Osteocyte (in vitro differentiated cells): Measurements from ENCODE around the gene GRIA4. TPM values are rescaled to one million over a fixed set of nuclear protein-coding genes. Genes with fewer than 3 reads are reported as not detected.

Experiments
- DNase-seq: peaks from one replicate; pipeline ENCODE4 v3.0.0; 2021; ENCODE audit warnings: mixed read lengths; ENCODE audit not compliant: unreplicated experiment; ENCODE audit errors: extremely low spot score
- H3K27ac Mint-ChIP-seq: one replicate; pipeline ENCODE4 v1.8.0; 2021; ENCODE audit warnings: mild to moderate bottlenecking, mixed read lengths; ENCODE audit not compliant: unreplicated experiment
- H3K27me3 Mint-ChIP-seq: one replicate; pipeline ENCODE4 v1.8.0; 2021; ENCODE audit warnings: mixed read lengths; ENCODE audit not compliant: unreplicated experiment
- H3K36me3 Mint-ChIP-seq: one replicate; pipeline ENCODE4 v1.8.0; 2021; ENCODE audit warnings: mixed read lengths; ENCODE audit not compliant: unreplicated experiment
- H3K4me1 Mint-ChIP-seq: one replicate; pipeline ENCODE4 v1.8.0; 2021; ENCODE audit warnings: mixed read lengths; ENCODE audit not compliant: unreplicated experiment
- H3K4me3 Mint-ChIP-seq: one replicate; pipeline ENCODE4 v1.8.0; 2021; ENCODE audit warnings: mild to moderate bottlenecking, moderate library complexity, mixed read lengths; ENCODE audit not compliant: unreplicated experiment
- H3K9me3 Mint-ChIP-seq: one replicate; pipeline ENCODE4 v1.8.0; 2021; ENCODE audit warnings: mixed read lengths; ENCODE audit not compliant: unreplicated experiment
- CTCF ChIP-seq: fragments of 200-600 bp; sonication (generic); IDR thresholded peaks from 2 replicates; pipeline ENCODE4 v1.5.0; 2021; ENCODE audit warnings: antibody characterized with exemption, mild to moderate bottlenecking, moderate library complexity
- total RNA-seq: library from RNA; stranded (reverse); gene quantifications from 2 replicates; pipeline ENCODE4 v1.2.1, GENCODE V29; 2021

The GRIA4 gene
- total RNA-seq, 1 donor from 2014 or later = not detected

- Mint-ChIP-seq H3K36me3 (no peaks in the 10 kb centered on the region), H3K4me3 (no peak overlapping the region), H3K27ac (no peak overlapping the region), H3K4me1 (no peaks in the 10 kb centered on the region), H3K9me3 (no peaks in the 10 kb centered on the region), H3K27me3 (no peaks in the 10 kb centered on the region)
- no peak for DNase-seq
- no peak for TF ChIP-seq CTCF
Observed at GRCh38 chr11:105696000-105696399, 86.1 kb downstream of the GRIA4 start.

GRCh38 chr11:105697291-105697690, 87.4 kb downstream of the GRIA4 start:
- no peaks in the 10 kb centered on the region for H3K4me1 Mint-ChIP-seq
- no peaks in the 10 kb centered on the region for H3K36me3 Mint-ChIP-seq
- no peaks in the 10 kb centered on the region for H3K9me3 Mint-ChIP-seq
- no peak overlapping the region for H3K27ac Mint-ChIP-seq
- no peak for DNase-seq
- no peaks in the 10 kb centered on the region for H3K27me3 Mint-ChIP-seq
- H3K4me3 Mint-ChIP-seq = no peak overlapping the region
- no peak for TF ChIP-seq CTCF

- Mint-ChIP-seq H3K27me3 (peaks cover 2% of the 10 kb centered on the region), H3K27ac (no peak overlapping the region), H3K4me3 (no peak overlapping the region), H3K4me1 (no peaks in the 10 kb centered on the region), H3K9me3 (no peaks in the 10 kb centered on the region), H3K36me3 (no peaks in the 10 kb centered on the region)
- no peak for TF ChIP-seq CTCF
- no peak for DNase-seq
Observed at GRCh38 chr11:105699203-105699602, 89.3 kb downstream of the GRIA4 start.

- no peak for TF ChIP-seq CTCF
- DNase-seq = no peak
- H3K9me3 Mint-ChIP-seq = no peaks in the 10 kb centered on the region
- no peaks in the 10 kb centered on the region for H3K36me3 Mint-ChIP-seq
- H3K27me3 Mint-ChIP-seq = peaks cover 2% of the 10 kb centered on the region
- H3K4me3 Mint-ChIP-seq = no peak overlapping the region
- no peak overlapping the region for H3K27ac Mint-ChIP-seq
- H3K4me1 Mint-ChIP-seq = no peaks in the 10 kb centered on the region
Observed at GRCh38 chr11:105700271-105700670, 90.4 kb downstream of the GRIA4 start.

- Mint-ChIP-seq H3K27me3 (peaks cover 5% of the 10 kb centered on the region), H3K9me3 (no peaks in the 10 kb centered on the region), H3K4me1 (no peaks in the 10 kb centered on the region), H3K36me3 (no peaks in the 10 kb centered on the region), H3K27ac (no peak overlapping the region), H3K4me3 (no peak overlapping the region)
- no peak for DNase-seq
- TF ChIP-seq CTCF = no peak
Observed at GRCh38 chr11:105701098-105701497, 91.2 kb downstream of the GRIA4 start.
